ENCODE measurements around the gene ARHGAP24. TPM values are rescaled to one million over a fixed set of nuclear protein-coding genes. Genes with fewer than 3 reads are reported as not detected.

The ARHGAP24 gene
- total RNA-seq, 6 experiments from 2014 or later = 4.0 to 7.3 (median 6.1) TPM

DNA sequence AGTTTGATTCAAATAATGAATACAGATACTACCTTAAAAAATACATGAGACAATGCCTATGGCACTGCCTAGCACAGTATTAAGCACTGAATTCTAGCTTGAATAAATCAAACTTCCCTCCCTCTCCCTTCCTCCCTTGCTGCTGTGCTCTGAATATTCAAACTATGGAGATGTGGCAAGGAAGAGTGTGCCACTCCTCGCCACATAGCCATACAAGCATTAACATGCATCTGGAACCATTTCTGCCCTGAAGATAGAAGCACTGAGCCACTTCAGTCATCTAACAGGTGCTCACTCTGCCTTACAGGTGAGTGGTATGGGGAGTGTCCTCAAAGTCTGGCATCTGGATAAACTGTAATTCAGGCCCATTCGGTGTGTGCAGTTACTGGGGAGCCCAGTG, 276.9 kb downstream of the ARHGAP24 start:
- ATAC-seq = no peak
- TF ChIP-seq CTCF (IDR thresholded peaks at IDR 0.05) = no peak
- TF ChIP-seq POLR2A (IDR thresholded peaks at IDR 0.05) = no peak
- intact Hi-C loops (cut with DNase I) = loop anchor here in 1 of 2 donors (10.0 kb wide), 1 partner anchor 667 kb away; no protein-coding TSS in a partner anchor
- Histone ChIP-seq H3K27ac (no peak overlapping the region), H3K27me3 (no peaks in the 10 kb centered on the region), H3K4me1 (no peaks in the 10 kb centered on the region), H3K36me3 (no peaks in the 10 kb centered on the region), H3K9me3 (no peaks in the 10 kb centered on the region), H3K4me3 (no peak overlapping the region)
- DNase-seq = no peak
- WGBS (ENCODE audit: insufficient coverage, low coverage, low lambda C conversion rate, missing lambda C conversion rate) = 86% methylated on average over 1 of the region's 2 CpGs

- intact Hi-C loops (cut with DNase I) = loop anchor here in 1 of 2 donors (10.0 kb wide), 1 partner anchor 670 kb away; no protein-coding TSS in a partner anchor
- no peak for ATAC-seq
Measured at GRCh38 chr4:85755285-85755684, 280.3 kb downstream of the ARHGAP24 start.

GRCh38 chr4:85756938-85757337, 282.0 kb downstream of the ARHGAP24 start:
- DNase-seq = no peak
- intact Hi-C loops (cut with DNase I) = loop anchor here in 1 of 2 donors (10.0 kb wide), 1 partner anchor 672 kb away; no protein-coding TSS in a partner anchor

More at GRCh38 chr4:85755285-85755684, 280.3 kb downstream of the ARHGAP24 start:
- Histone ChIP-seq H3K27me3 (no peaks in the 10 kb centered on the region), H3K4me1 (no peaks in the 10 kb centered on the region), H3K27ac (no peak overlapping the region), H3K9me3 (no peaks in the 10 kb centered on the region), H3K4me3 (no peak overlapping the region), H3K36me3 (no peaks in the 10 kb centered on the region)
- DNase-seq = no peak
- 26% methylated on average over 2 of the region's 4 CpGs for WGBS (ENCODE audit: insufficient coverage, low coverage, low lambda C conversion rate, missing lambda C conversion rate)
- no peak for TF ChIP-seq CTCF (IDR thresholded peaks at IDR 0.05)
- no peak for TF ChIP-seq POLR2A (IDR thresholded peaks at IDR 0.05)

GRCh38 chr4:85759388-85759787, 284.4 kb downstream of the ARHGAP24 start:
- no peak for TF ChIP-seq CTCF (IDR thresholded peaks at IDR 0.05)
- TF ChIP-seq POLR2A (IDR thresholded peaks at IDR 0.05) = no peak
- no peaks in the 10 kb centered on the region for H3K9me3 ChIP-seq
- no peaks in the 10 kb centered on the region for H3K4me1 ChIP-seq
- no peak overlapping the region for H3K27ac ChIP-seq
- H3K4me3 ChIP-seq = no peak overlapping the region
- intact Hi-C loops (cut with DNase I) = loop anchor here in 1 of 2 donors (10.0 kb wide), 1 partner anchor 675 kb away; no protein-coding TSS in a partner anchor
- H3K27me3 ChIP-seq = no peaks in the 10 kb centered on the region
- DNase-seq (no peak), ATAC-seq (no peak)
- H3K36me3 ChIP-seq = no peaks in the 10 kb centered on the region
- whole genome bisulfite sequencing (ENCODE audit: insufficient coverage, low coverage, low lambda C conversion rate, missing lambda C conversion rate) = 76% methylated on average over 3 of the region's 3 CpGs

More at GRCh38 chr4:85756938-85757337, 282.0 kb downstream of the ARHGAP24 start:
- WGBS (ENCODE audit: insufficient coverage, low coverage, low lambda C conversion rate, missing lambda C conversion rate) = 44% methylated on average over 3 of the region's 3 CpGs
- Histone ChIP-seq H3K4me1 (no peaks in the 10 kb centered on the region), H3K9me3 (no peaks in the 10 kb centered on the region), H3K27me3 (no peaks in the 10 kb centered on the region), H3K36me3 (no peaks in the 10 kb centered on the region), H3K27ac (no peak overlapping the region), H3K4me3 (no peak overlapping the region)
- peak; percentile 70 to 85 (median 74) for ATAC-seq
- peak; percentile 27 to 47 (median 44) for TF ChIP-seq CTCF (IDR thresholded peaks at IDR 0.05)
- TF ChIP-seq POLR2A (IDR thresholded peaks at IDR 0.05) = no peak

Measured in right lobe of liver (tissue), 6 donors.